ENCODE measurements around the gene CAPN14.

CAPN14 gene

GRCh38 chr2:31222071-31222470 lies 4.8 kb upstream of the CAPN14 start:
- DNase-seq = no peak

GRCh38 chr2:31221544-31221943 lies 4.2 kb upstream of the CAPN14 start:
- no peak for DNase-seq

- DNase-seq = peak; percentile 95
Measured at GRCh38 chr2:31219131-31219969, 2.0 kb upstream of the CAPN14 start.

- peak; percentile 33 for DNase-seq
Measured at GRCh38 chr2:31216734-31217133, 581 bp downstream of the CAPN14 start.

- no peak for DNase-seq
Measured at GRCh38 chr2:31214444-31214915, 2.8 kb downstream of the CAPN14 start.

GRCh38 chr2:31213601-31214443 lies 3.5 kb downstream of the CAPN14 start:
- no peak for DNase-seq

- peak; percentile 9 for DNase-seq
Measured at GRCh38 chr2:31212659-31213600, 4.4 kb downstream of the CAPN14 start.

GRCh38 chr2:31208240-31208639 lies 9.1 kb downstream of the CAPN14 start:
- DNase-seq = no peak

- no peak for DNase-seq
Measured at GRCh38 chr2:31207790-31208189, 9.5 kb downstream of the CAPN14 start.

GRCh38 chr2:31205613-31206012 lies 11.7 kb downstream of the CAPN14 start:
- no peak for DNase-seq

GRCh38 chr2:31205186-31205585 lies 12.1 kb downstream of the CAPN14 start:
- DNase-seq = peak; percentile 4

GRCh38 chr2:31204783-31205182 lies 12.5 kb downstream of the CAPN14 start:
- DNase-seq = no peak

GRCh38 chr2:31203916-31204315 lies 13.4 kb downstream of the CAPN14 start:
- DNase-seq = no peak

- no peak for DNase-seq
Measured at GRCh38 chr2:31202833-31203232, 14.5 kb downstream of the CAPN14 start.

GRCh38 chr2:31202041-31202440 lies 15.3 kb downstream of the CAPN14 start:
- DNase-seq = no peak

GRCh38 chr2:31200972-31201371 lies 16.3 kb downstream of the CAPN14 start:
- no peak for DNase-seq

GRCh38 chr2:31199206-31199605 lies 18.1 kb downstream of the CAPN14 start:
- DNase-seq = no peak

- DNase-seq = no peak
Measured at GRCh38 chr2:31197669-31198068, 19.6 kb downstream of the CAPN14 start.

GRCh38 chr2:31197166-31197565 lies 20.1 kb downstream of the CAPN14 start:
- DNase-seq = no peak

GRCh38 chr2:31196622-31197021 lies 20.7 kb downstream of the CAPN14 start:
- DNase-seq = no peak

GRCh38 chr2:31193806-31194205 lies 23.5 kb downstream of the CAPN14 start:
- DNase-seq = no peak

- no peak for DNase-seq
Measured at GRCh38 chr2:31192851-31193392, 24.4 kb downstream of the CAPN14 start.
